Measurements from ENCODE around the gene RRP15.

The RRP15 gene

DNA sequence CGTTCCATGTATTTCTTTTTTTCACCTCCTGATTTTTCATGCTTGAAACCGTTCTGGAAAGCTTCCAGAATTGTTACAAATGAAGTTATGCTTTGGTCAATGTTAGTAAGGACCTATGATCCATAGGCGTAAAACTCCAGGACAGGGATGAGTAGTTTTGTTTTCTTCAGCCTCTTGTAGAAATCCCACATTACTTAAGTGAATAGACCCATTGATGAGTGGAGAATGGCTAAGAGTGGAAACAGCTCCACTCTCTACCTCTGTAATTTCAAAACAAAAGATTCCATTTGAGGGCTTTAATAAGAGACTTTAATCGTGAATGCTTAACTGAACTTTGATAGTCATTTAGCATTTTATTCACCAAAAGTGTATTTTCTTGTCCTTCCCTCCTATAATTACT lies 57.0 kb downstream of the RRP15 start:
- DNase-seq, result no peak

DNA sequence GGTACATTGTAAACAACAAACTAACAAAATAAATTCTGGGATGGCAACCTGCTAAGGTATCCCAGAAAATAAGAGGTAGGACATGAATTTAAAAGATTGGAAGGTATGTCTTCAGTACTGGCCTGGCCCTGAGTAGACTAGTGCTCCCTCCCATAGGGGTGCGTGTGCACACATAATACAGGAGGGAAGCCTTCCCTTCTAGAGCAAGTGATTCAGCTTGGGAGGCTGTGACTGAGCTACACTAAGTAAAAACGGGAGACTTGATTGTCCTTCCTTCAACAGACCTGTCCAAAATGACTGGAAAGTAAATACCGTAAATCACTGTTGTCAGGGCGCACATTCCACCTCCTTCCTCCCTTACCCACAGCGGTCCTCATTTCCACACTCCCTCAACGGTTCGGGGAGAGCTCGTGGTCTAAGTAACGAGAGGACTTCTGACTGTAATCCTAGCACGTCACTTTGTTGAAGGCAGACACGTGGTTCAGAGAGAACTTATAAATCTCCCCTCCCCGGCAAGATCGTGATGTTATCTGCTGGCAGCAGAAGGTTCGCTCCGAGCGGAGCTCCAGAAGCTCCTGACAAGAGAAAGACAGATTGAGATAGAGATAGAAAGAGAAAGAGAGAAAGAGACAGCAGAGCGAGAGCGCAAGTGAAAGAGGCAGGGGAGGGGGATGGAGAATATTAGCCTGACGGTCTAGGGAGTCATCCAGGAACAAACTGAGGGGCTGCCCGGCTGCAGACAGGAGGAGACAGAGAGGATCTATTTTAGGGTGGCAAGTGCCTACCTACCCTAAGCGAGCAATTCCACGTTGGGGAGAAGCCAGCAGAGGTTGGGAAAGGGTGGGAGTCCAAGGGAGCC lies 60.0 kb downstream of the RRP15 start, which contains the start of gene TGFB2:
TGFB2 (plus strand) TSS at position 523 of the 859 bp plus-strand sequence. CDS start 1,366 bp downstream, outside the sequence.
- peak in 1 of 2 donors; percentile 13 for DNase-seq

DNA sequence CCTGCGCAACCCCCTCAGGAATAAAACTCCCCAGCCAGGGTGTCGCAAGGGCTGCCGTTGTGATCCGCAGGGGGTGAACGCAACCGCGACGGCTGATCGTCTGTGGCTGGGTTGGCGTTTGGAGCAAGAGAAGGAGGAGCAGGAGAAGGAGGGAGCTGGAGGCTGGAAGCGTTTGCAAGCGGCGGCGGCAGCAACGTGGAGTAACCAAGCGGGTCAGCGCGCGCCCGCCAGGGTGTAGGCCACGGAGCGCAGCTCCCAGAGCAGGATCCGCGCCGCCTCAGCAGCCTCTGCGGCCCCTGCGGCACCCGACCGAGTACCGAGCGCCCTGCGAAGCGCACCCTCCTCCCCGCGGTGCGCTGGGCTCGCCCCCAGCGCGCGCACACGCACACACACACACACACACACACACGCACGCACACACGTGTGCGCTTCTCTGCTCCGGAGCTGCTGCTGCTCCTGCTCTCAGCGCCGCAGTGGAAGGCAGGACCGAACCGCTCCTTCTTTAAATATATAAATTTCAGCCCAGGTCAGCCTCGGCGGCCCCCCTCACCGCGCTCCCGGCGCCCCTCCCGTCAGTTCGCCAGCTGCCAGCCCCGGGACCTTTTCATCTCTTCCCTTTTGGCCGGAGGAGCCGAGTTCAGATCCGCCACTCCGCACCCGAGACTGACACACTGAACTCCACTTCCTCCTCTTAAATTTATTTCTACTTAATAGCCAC lies 60.7 kb downstream of the RRP15 start:
- peak; percentile 18 to 22 for DNase-seq

DNA sequence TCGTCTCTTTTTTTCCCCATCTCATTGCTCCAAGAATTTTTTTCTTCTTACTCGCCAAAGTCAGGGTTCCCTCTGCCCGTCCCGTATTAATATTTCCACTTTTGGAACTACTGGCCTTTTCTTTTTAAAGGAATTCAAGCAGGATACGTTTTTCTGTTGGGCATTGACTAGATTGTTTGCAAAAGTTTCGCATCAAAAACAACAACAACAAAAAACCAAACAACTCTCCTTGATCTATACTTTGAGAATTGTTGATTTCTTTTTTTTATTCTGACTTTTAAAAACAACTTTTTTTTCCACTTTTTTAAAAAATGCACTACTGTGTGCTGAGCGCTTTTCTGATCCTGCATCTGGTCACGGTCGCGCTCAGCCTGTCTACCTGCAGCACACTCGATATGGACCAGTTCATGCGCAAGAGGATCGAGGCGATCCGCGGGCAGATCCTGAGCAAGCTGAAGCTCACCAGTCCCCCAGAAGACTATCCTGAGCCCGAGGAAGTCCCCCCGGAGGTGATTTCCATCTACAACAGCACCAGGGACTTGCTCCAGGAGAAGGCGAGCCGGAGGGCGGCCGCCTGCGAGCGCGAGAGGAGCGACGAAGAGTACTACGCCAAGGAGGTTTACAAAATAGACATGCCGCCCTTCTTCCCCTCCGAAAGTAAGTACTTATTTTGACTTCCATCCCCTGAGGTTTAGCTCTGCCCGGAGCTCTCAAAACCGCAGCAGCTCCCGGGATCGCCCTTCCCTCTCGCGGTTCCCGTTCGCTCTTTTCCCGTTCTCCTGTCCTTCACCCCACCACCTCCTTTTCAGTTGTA lies 61.5 kb downstream of the RRP15 start:
- no peak for DNase-seq

DNA sequence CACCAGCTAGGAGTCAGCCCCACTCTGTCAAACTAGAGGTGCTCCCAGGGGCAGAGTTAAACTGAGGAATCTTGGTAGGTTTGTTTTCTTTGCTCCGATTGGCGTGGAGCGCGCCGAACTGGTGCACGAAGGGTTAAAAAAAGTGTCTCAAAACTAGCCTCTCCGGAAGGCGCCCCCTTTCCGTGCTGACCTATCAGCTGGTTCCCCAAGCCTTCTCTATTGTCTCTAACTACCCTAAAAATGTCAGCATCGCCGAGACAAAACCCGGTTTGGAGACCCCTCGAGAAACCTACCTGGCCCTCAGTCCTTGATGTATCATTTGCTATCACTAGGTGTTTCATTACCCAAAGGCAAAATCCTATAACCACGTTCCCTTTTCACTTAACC lies 62.2 kb downstream of the RRP15 start:
- no peak for DNase-seq

DNA sequence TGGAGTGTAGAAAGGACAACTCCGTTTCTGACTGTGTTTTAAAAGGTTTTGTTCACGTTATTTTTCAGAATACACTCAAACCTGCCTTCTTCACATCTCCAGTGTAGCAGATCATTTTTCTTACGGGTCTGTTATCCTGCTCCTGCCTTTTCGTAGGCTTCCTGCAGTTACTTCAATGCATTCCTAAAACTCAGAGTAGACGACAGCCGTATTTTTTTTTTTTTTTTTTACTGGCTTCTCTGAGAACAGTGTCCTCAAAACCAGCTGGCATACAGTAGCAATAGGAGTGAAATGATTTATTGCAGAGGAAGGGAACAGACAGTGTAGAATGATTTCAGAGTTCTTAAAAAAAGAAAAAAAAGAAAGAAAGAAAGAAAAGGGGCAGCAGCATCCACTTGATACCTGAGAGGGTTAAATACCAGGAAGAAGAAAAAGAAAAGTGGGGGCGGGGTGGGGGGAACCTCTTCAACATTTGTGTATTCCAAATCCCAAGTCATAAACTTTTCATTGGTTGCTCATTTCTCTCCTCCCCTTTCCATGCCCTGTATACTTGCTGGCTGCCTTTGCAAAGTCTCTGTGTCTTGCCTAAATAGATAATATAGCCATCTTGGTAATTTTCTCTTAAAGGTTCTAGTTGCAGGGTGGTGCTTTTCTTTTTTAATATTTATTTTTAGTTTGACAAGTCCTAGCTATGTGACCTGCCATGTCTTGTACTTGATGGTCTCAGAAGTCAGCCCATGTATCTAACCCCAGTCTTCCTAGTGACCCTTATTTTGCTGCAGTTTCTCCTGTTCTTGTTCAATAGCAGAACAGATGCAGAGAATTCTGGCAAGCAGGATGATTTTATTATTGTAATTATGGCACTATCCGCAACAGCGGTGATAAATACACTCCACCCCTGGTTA lies 62.9 kb downstream of the RRP15 start:
- no peak for DNase-seq

DNA sequence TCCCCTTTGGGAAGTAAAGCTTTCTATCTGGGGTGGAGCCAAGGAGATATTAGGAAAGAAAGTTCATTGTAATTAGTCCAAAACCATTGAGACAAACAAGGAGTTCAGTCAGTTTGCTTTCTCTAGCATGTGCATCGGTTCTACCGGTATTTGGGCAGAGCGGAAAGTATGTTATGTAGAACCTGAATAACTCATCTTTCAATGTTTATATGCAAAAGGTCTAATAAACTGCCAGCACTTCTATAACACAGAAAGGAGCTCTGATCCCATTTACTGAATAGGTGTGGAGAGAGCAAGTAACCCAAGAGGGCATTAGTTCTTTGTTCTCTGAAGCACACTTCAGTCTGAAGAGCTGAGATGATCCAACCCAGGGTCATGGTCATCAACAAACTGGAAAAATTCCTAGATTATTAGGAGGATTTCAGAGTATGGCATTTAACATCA lies 63.6 kb downstream of the RRP15 start:
- DNase-seq, result no peak

DNA sequence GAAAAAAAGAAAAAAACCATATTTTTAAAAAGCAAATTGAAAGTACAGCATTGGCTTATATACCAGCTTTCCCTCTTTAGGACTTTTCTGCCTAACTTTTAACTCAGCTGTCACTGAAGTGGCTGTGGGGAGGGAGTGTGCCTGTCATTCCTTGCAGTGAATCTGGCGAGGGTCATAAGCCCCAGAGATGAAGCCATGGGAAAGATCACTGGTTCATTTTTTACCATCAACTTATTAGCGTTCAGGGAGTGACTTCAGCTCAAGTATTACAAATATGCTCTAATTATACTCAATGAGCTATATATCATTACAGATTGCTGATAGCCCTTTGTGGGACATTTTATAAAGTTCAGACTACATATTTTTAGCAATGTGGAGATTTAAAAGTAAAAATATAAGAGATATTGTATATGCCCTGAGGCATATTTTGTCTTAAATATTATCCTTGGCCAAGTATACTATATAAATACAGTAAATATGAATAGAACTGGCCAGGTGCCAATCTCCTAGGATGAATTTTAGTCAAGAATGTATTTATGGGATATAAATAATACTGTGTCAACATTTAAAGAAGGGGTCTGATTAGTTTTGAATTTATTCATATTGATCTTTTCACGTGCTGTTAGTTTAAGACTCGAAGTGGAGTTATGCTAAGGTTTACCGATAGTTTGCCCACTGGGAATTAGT lies 64.4 kb downstream of the RRP15 start:
- DNase-seq, result no peak

DNA sequence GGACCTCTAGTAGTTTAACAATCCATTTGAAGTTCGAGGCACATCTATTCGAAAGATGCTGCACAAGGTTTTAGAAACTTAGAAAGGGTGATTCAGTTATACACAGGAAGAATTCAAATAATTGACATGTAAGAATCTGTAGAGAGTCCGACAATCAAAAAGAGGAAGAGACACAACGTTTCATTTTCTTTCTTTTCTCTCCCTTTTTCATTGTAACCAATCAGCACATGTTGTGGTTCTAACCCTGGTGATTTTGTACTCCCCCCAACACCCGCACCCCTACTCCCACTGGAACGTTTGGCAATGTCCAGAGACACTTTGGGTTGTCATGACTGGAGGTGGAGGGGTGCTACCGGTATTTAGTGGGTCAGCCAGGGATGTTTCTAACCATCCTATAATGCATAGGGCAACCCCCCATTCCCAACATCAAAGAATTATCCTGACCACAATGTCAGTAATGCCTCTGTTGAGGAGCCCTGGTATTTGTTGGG lies 65.0 kb downstream of the RRP15 start:
- no peak for DNase-seq

DNA sequence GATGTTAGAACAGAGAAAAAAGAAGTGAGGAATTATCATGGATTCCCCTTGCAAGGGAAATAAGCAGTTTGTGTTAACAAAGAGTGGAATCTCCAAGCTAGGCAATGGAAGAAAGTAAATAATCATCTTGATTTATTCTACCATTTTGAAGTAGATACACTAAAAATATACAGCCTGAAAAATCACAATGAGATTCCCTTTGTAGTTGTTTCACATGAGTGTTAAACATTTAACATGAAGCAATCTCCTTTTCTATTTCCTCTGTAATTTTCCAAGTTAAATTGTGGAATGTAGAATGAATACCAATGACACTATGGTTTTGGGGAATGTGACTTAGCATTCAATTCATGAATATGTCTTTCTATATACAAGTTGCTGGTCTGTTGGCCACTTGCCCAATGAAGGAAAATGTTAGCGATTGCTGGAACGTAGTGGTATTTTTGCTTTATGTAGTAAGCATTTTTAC lies 65.7 kb downstream of the RRP15 start:
- DNase-seq, result no peak

DNA sequence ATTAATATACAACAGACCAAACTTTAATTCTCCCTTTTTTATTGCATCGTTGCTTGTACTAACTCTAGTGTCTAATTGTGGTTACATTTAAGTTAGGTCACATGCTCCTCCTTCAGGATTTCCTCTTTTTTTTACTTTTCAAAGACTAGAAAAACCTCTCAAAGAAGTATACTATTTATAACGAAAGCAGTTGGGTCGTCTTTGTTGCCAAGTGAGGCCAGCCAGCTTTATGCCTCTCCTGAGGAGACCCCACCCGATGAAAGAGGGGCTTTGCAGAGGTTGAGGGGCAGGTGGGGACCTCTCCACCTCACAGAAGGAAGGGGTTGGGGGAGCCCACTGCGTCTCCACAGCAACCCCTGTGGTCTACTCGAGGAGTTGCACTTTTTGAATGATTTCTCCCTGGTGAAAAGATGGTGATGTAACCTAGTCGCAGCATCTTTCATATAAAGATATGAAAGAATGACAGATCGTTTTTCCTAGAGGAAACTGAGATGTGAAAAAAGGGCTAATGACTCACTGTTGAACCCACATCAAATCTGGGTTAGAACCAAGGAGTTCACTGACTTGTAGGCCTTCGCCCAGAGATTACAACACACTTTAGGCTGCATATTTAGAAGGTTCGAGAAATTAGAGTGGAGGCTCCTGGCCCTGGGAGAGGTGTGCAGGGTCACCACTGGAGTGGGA lies 66.4 kb downstream of the RRP15 start:
- DNase-seq, result peak; percentile 14 to 15

DNA sequence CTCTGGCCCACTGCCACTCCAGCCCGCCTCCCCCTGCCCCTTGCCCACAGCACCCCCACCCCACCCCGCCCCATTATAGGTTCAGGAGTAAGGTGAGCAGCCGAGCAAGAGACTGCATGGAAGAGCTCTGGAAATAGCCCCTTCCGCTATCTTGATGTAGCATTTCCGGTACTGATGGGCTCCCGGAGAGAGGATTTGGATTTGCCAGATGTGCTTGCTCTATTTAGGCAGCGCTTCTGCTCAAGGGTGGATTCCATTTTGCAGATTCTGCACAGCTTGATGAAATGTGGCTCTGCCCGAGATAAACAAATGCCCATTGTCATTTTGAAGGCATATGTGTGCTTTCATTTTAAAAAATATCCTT lies 67.0 kb downstream of the RRP15 start:
- DNase-seq, result no peak

DNA sequence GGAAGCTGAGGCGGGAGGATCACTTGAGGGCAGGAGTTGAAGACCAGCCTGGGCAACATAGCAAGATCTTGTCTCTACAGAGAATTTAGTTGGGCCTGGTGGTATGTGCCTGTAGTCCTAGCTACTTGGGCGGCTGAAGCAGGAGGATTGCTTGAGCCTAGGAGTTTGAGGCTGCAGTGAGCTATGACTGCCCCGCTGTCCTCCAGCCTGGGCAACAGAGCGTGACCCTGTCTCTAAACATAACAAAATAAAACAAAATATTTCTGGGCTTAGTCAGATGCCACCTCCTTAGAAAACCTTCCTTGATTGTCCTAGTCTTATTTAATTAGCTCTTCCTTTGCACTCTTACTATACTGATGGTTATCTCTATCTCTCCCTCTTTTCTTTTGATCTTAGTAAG lies 68.6 kb downstream of the RRP15 start:
- DNase-seq, result no peak

DNA sequence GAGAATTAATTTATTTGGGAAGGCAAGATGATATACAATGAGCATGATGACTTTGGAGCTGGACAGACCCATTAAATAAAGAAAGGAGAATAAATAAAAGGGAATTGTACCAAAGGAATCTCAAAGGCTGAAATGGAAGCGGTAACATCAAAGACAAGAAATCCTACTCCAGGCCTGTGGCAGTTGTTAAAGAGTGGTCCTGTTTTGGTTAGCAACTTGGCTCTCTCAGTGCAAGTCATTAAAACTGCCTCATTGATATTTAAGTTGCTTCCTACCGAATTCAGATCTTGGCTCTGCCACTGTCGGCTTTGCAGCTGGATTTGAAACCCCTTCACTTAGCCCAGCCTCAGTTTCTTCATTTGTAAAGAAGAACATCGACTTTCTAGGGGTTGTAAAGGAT lies 70.2 kb downstream of the RRP15 start:
- no peak for DNase-seq

DNA sequence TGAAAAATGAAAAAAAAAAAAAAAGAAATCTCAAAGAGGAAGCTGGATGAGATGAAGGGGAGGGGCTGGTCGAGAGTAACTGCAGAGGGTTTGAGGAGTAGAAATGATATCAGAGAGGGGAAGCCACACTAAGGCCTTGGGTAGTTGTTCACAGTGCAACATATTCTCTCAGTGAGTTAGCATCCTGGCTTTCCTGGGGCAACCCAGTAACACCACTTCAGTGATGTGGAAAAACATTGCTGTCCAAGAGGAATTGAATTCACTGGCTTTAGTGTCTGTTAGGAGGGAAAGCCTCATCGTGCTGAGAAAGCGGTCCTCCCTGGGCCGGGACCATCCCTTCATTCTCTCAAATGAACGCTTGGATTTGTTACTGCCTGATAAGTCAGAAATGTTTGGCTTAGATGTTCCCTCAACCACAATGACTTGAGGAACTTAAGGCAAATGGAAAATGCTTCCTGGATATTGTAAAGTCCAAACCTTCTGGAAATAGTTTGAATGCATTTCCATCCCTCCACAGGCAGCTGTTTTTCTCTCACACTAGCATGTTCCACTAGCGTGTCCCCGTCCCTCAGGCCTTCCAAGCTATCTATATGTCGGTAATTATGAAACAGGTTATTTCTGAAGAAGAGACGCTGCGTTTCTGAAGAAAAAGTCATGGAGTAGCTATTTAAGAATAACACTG lies 72.3 kb downstream of the RRP15 start:
- no peak for DNase-seq

DNA sequence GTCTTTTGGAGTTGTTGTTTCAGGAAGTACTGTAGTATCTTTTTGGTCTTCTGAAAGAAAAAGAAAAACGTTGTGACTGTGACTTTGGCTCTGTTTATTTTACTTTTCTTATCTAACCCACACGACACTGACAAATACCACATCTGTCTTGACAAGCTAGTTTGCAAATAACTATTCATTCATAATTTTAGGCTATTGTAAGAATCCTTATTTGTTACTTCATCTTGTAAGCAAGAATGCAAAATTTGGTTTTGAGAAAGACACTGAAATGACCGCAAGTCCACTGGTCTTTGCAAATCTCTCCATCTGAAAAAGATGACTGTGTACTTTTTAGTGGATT lies 72.8 kb downstream of the RRP15 start:
- no peak for DNase-seq

DNA sequence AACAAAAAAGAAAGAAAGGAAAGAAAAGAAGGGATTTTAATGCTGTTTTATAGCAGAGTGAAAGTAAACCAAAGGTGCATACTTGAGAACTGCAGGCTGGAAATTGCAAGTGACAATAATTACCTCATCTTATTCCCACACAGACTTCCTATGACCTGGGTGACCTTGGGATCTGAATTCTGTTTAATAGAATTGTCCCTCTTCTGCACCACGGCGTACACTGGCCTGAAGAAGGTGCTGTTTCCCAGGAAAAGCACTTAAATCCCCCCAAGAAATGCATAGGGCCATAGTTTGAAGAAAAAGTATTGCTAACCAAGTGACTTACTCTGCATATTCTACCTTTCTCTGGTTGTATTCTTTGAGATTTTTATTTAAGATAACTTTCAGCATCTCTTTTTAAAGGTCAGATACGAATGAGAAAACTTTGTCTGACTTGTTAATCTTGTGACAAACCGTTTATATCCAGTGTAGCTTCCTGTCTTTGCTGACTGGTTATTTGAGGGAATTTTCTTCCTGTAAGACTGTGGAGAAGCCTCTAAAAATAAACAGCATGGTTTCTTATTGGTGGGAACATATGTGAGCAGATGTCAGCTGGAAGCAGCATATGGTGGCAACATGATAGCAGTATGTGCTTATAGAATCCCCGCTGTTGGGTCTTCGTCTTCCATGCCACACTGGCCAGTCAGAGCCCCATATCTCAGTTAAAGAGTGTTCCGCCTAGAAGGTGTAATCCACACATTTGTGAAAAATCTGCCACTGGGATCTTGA lies 76.4 kb downstream of the RRP15 start:
- no peak for DNase-seq

DNA sequence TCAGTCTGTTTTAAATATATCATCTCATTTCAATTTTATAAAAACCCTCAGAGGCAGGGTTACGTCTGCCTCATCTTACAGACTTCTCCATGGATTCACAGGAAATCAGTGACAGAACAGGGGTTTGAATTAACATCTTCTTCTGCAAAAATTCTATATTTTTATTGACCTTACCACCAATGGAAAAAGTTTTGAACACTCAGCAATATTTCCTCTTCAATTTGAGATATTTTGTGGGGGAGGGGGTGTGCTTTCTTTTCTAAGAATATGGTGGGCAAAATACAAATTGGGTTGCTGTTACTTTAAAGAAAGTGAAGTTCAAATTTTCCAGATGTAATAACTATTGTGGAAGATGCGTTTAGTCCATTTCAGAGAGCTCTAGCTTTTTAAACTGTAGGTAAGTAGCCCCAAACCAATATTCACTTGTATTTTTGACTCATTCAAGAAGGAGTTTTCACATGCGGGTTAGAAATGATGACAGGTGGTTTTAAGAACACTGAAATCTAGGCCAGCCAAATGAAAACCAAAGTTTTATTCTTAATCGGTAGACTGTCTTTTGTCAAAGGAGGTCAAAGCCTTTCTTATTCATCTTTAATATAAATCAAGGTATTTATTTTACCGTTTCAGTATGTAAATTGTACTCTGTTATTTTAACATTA lies 77.5 kb downstream of the RRP15 start:
- no peak for DNase-seq

DNA sequence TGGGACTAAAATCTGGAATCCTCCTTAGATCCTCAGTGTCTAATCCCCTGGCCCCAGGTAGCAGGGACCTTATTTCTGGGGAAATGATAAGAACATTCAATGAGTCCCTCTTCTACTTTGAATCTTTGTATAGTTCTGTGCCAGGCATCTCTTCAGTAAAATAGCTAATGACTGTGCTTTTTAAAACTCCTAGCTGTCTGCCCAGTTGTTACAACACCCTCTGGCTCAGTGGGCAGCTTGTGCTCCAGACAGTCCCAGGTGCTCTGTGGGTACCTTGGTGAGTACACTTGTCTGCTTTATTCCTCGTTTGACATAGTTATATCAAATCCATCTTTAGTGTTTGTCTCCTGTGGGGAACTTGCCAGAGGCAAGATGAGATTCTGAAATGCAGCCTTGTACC lies 78.0 kb downstream of the RRP15 start:
- no peak for DNase-seq

All from activated CD4-positive, alpha-beta T cell treated with anti-CD3 and anti-CD28 coated beads for 4 hours (primary cell).